Mesendoderm (in vitro differentiated cells): ENCODE measurements around the gene HASPIN.

Experiments
- DNase-seq: peaks from one replicate; pipeline ENCODE4 v3.0.0; 2013
- H2AK5ac ChIP-seq: 2 replicates; pipeline ENCODE4 v1.6.1; 2013; ENCODE audit warnings: low read length, inconsistent platforms
- H2BK120ac ChIP-seq: 2 replicates; pipeline ENCODE4 v1.6.1; 2013; ENCODE audit warnings: low read depth, mild to moderate bottlenecking, low read length, moderate library complexity, mixed read lengths
- H2BK15ac ChIP-seq: replicated peaks from 2 replicates; pipeline ENCODE4 v1.6.1; 2013; ENCODE audit warnings: low read depth, mild to moderate bottlenecking, moderate library complexity
- H2BK5ac ChIP-seq: 2 replicates; pipeline ENCODE4 v1.6.1; 2013; ENCODE audit warnings: low read length, inconsistent platforms
- H3K18ac ChIP-seq: 2 replicates; pipeline ENCODE4 v1.6.1; 2013; ENCODE audit warnings: mild to moderate bottlenecking, low read length, mixed read lengths
- H3K23ac ChIP-seq: one replicate; pipeline ENCODE4 v1.6.1; 2013; ENCODE audit warnings: low read length
- H3K27ac ChIP-seq: 2 replicates; pipeline ENCODE4 v1.5.1; 2013; ENCODE audit warnings: low read depth, mild to moderate bottlenecking, inconsistent platforms, low read length, moderate library complexity
- H3K27me3 ChIP-seq: 2 replicates; pipeline ENCODE4 v1.6.1; 2013; ENCODE audit warnings: low read length, control low read depth, mild to moderate bottlenecking, inconsistent platforms; ENCODE audit not compliant: insufficient read depth, poor library complexity
- H3K36me3 ChIP-seq: 2 replicates; pipeline ENCODE4 v1.6.1; 2013; ENCODE audit warnings: low read length, inconsistent platforms; ENCODE audit not compliant: control insufficient read depth, insufficient read depth
- H3K4ac ChIP-seq: one replicate; pipeline ENCODE4 v1.6.1; 2013; ENCODE audit warnings: low read depth, mild to moderate bottlenecking, low read length, moderate library complexity
- H3K4me1 ChIP-seq: 2 replicates; pipeline ENCODE4 v1.6.1; 2013; ENCODE audit warnings: low read depth, low read length, inconsistent platforms; ENCODE audit not compliant: control insufficient read depth
- H3K4me2 ChIP-seq: 2 replicates; pipeline ENCODE4 v1.6.1; 2013; ENCODE audit warnings: low read length
- H3K4me3 ChIP-seq: 2 replicates; pipeline ENCODE4 v1.5.1; 2013; ENCODE audit warnings: mild to moderate bottlenecking, low read length
- H3K56ac ChIP-seq: one replicate; pipeline ENCODE4 v1.6.1; 2013; ENCODE audit warnings: low read length
- H3K79me1 ChIP-seq: 2 replicates; pipeline ENCODE4 v1.6.1; 2013; ENCODE audit warnings: low read length, inconsistent platforms
- H3K79me2 ChIP-seq: 2 replicates; pipeline ENCODE4 v1.6.1; 2013; ENCODE audit warnings: mild to moderate bottlenecking, low read length; ENCODE audit not compliant: control insufficient read depth, insufficient read depth
- H3K9ac ChIP-seq: 2 replicates; pipeline ENCODE4 v1.6.1; 2013; ENCODE audit warnings: low read length, inconsistent platforms
- H4K5ac ChIP-seq: one replicate; pipeline ENCODE4 v1.6.1; 2013; ENCODE audit warnings: low read length
- H4K8ac ChIP-seq: one replicate; pipeline ENCODE4 v1.6.1; 2013; ENCODE audit warnings: low read depth, mild to moderate bottlenecking, control low read depth, low read length, moderate library complexity
- WGBS: extraction: QIAGEN DNeasy Blood & Tissue Kit; methylation state at CpG from one replicate; pipeline ENCODE4 v1.1.7; 2013; ENCODE audit warnings: low lambda C conversion rate, missing lambda C conversion rate; ENCODE audit not compliant: insufficient coverage; ENCODE audit errors: extremely low coverage; 5-methylcytosine and 5-hydroxymethylcytosine counted together

Gene HASPIN

DNA sequence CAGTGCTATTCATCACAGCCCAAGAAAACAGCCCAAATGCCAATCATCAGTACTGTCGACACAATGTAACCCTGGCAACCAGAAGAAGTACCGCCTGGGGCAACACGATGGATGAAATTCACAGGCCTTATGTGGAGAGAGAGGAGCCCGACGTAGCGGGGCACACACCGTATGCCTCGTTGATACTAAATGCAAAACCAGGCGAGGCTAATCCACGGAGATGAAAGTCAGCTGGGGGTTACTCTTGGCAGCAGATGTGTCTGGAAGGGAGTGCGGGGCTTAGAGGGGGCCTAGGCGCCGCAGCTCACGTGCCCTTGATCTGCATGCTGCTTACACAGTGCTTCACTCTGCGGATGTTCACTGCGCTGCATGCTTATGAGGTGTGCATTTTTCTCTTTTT is 47.4 kb downstream of the HASPIN start:
- Histone ChIP-seq H3K79me2 (no peaks in the 10 kb centered on the region), H2BK120ac (no peak overlapping the region)

DNA sequence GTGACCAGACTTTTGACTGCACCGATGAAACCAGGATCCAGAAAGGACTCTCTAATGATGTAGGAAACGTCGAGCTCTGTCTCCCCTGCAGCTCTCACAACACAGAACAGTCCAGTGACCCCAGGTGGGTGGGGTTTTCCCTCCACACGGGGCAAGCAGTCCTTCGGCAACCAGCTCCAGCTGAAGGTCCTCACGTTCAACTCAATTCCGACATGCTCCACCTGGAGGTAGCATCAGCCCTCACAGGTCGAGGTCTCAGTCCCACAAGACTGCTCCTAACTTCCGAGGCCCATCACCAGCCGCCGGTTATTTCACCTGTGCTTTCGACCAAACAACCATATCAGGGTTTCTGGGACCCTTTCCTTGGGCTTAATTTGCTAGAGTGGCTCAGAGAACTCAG is 49.1 kb downstream of the HASPIN start:
- no peak overlapping the region for H4K8ac ChIP-seq
- no peaks in the 10 kb centered on the region for H3K36me3 ChIP-seq
- no peak overlapping the region for H3K4me2 ChIP-seq
- no peak overlapping the region for H2AK5ac ChIP-seq
- H4K5ac ChIP-seq: no peak overlapping the region
- H2BK15ac ChIP-seq: no peak overlapping the region
- H3K79me2 ChIP-seq: no peaks in the 10 kb centered on the region
- no peak overlapping the region for H3K9ac ChIP-seq
- no peak overlapping the region for H3K4ac ChIP-seq
- no peak overlapping the region for H3K23ac ChIP-seq
- H3K56ac ChIP-seq: no peak overlapping the region
- H3K4me1 ChIP-seq: no peaks in the 10 kb centered on the region
- no peaks in the 10 kb centered on the region for H3K27me3 ChIP-seq
- H3K18ac ChIP-seq: no peak overlapping the region
- peak; percentile 72 for DNase-seq
- H3K4me3 ChIP-seq: no peak overlapping the region
- WGBS: no CpG with 5 or more reads among the region's 12 CpGs
- H2BK5ac ChIP-seq: no peak overlapping the region
- H3K27ac ChIP-seq: no peak overlapping the region
- no peak overlapping the region for H2BK120ac ChIP-seq
- no peaks in the 10 kb centered on the region for H3K79me1 ChIP-seq

More for the DNA sequence above, 47.4 kb downstream of the HASPIN start:
- Histone ChIP-seq H3K27ac (no peak overlapping the region), H3K9ac (no peak overlapping the region), H2BK5ac (no peak overlapping the region), H3K23ac (no peak overlapping the region), H3K18ac (no peak overlapping the region), H3K4ac (no peak overlapping the region), H4K5ac (no peak overlapping the region), H3K79me1 (no peaks in the 10 kb centered on the region), H2BK15ac (no peak overlapping the region), H3K4me3 (no peak overlapping the region), H3K4me2 (no peak overlapping the region), H3K56ac (no peak overlapping the region), H2AK5ac (no peak overlapping the region), H3K4me1 (no peaks in the 10 kb centered on the region), H4K8ac (no peak overlapping the region), H3K27me3 (no peaks in the 10 kb centered on the region), H3K36me3 (no peaks in the 10 kb centered on the region)
- no peak for DNase-seq
- WGBS: no CpG with 5 or more reads among the region's 16 CpGs

DNA sequence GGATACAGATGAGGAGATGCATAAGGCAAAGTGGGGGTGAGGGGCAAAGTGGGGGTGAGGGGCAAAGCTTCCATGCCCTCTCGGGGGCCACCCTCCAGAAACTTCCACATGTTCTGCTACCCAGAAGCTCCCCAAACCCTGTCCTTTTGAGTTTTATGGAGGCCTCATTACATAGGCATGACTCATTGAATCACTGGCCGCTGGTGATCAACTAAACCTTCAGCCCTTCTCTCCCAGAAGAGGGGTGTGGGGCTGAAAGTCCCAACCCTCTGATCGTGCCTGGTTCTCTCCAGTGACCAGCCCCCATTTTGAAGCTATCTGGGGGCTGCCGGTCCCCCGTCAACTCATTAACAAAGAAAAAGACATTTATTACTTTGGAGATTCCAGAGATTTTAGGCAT is 49.8 kb downstream of the HASPIN start:
- no peak overlapping the region for H4K8ac ChIP-seq
- no peak overlapping the region for H3K23ac ChIP-seq
- H3K79me2 ChIP-seq: no peaks in the 10 kb centered on the region
- no peaks in the 10 kb centered on the region for H3K27me3 ChIP-seq
- no peak overlapping the region for H3K56ac ChIP-seq
- H3K9ac ChIP-seq: no peak overlapping the region
- peak; percentile 41 for DNase-seq
- H3K4me3 ChIP-seq: no peak overlapping the region
- WGBS: no CpG with 5 or more reads among the region's 5 CpGs
- H2AK5ac ChIP-seq: no peak overlapping the region
- H2BK5ac ChIP-seq: no peak overlapping the region
- no peaks in the 10 kb centered on the region for H3K36me3 ChIP-seq
- H4K5ac ChIP-seq: no peak overlapping the region
- H3K27ac ChIP-seq: no peak overlapping the region
- no peak overlapping the region for H3K18ac ChIP-seq
- H2BK15ac ChIP-seq: no peak overlapping the region
- no peaks in the 10 kb centered on the region for H3K4me1 ChIP-seq
- H3K79me1 ChIP-seq: no peaks in the 10 kb centered on the region
- no peak overlapping the region for H3K4me2 ChIP-seq
- H3K4ac ChIP-seq: no peak overlapping the region
- no peak overlapping the region for H2BK120ac ChIP-seq

DNA sequence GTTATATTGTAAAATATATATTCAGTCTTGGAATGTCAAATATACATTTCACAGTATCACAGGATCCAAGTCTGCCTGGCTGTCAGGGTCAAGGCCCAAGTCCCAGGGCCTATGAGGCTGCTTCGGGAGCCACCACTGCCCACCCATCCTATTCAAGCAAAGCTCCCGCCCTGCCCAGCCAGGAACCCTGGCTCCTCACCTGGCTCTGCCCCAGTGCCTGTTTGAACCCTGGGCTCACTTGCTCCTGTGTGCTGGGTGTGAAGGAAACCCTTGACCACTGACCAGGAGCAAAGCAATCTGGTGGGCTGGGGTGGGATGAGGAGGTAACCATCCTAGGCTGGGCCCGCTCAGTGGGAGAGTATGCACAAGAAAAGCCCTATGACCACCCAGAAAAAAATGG is 50.3 kb downstream of the HASPIN start:
- no peak overlapping the region for H2BK15ac ChIP-seq
- H3K23ac ChIP-seq: no peak overlapping the region
- no peak overlapping the region for H3K27ac ChIP-seq
- WGBS: no CpG with 5 or more reads among the region's 3 CpGs
- no peak overlapping the region for H3K4me3 ChIP-seq
- no peak overlapping the region for H2AK5ac ChIP-seq
- no peak overlapping the region for H2BK120ac ChIP-seq
- H3K4ac ChIP-seq: no peak overlapping the region
- H3K27me3 ChIP-seq: no peaks in the 10 kb centered on the region
- H3K79me1 ChIP-seq: no peaks in the 10 kb centered on the region
- no peak for DNase-seq
- H3K18ac ChIP-seq: no peak overlapping the region
- no peaks in the 10 kb centered on the region for H3K79me2 ChIP-seq
- no peak overlapping the region for H4K5ac ChIP-seq
- no peak overlapping the region for H3K9ac ChIP-seq
- H3K36me3 ChIP-seq: no peaks in the 10 kb centered on the region
- H4K8ac ChIP-seq: no peak overlapping the region
- no peak overlapping the region for H3K56ac ChIP-seq
- no peak overlapping the region for H3K4me2 ChIP-seq
- no peak overlapping the region for H2BK5ac ChIP-seq
- no peaks in the 10 kb centered on the region for H3K4me1 ChIP-seq
